ENCODE results near the gene GAS1.

GRCh38 chr9:86926145-86926544, 21.2 kb downstream of the GAS1 start:
- TF ChIP-seq CTCF (conservative IDR thresholded peaks at IDR 0.05), result no peak
- no peak for TF ChIP-seq ZFX (IDR thresholded peaks at IDR 0.05)

Data from C4-2B (cell line).